ENCODE results near the gene CHRNA4. TPM values are rescaled to one million over a fixed set of nuclear protein-coding genes. Genes with fewer than 3 reads are reported as not detected.

CHRNA4 gene
- total and polyA plus RNA-seq, 2 of the 13 experiments (the other 11 are each of a cell fraction or from before 2014, with no cell fraction given), result not detected

DNA sequence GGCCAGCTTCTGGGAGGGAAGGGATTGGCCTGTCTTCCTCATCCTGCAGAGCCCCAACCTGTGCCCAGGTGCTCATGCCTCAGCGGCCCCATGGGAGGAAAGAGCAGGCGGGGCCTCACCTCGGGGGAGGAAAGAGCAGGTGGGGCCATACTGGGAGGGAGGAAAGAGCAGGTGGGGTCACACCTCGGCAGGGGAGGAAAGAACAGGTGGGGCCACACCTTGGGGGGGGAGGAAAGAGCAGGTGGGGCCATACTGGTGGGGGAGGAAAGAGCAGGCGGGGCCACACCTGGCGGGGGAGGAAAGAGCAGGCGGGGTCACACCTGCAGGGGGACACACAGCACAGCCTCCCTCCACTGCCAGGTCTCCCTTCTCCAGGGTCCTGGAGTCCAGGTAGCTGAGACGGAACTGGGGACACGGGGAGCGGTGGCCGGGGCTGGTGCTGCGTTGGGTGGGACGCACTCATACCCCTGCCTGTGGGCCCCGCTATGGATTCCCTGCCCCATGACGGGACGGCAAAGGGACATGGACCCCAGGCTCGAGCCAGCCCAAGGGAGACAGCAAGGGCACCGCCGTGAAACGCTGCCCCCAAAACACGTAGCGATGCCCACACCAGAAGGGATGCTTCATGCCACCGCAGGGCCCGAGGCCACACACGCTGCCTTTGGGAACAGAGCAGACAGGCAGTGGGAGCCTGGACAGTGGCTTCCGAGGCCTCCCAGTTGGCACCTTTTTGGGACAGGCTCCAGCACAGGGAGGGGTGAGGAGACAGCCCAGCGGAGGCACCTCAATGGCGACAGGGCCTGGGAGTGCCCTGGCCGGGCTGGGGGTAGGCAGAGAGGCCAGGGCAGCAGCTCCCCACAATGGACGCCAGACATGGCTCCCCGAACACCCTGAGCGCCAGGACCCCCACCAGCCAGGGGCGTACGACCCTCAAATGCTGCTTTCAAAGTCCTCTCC, 43.3 kb upstream of the CHRNA4 start:
- 20% methylated on average over 27 of the region's 34 CpGs for WGBS (ENCODE audit: low lambda C conversion rate)
- no peak for TF ChIP-seq ZNF180 (CRISPR knock-in tag; IDR thresholded peaks at IDR 0.05; ENCODE audit: borderline replicate concordance, low read depth)
- no peak for TF ChIP-seq BRCA1 (CRISPR knock-in tag; IDR thresholded peaks at IDR 0.05)
- no peak for TF ChIP-seq NCOA2 (CRISPR knock-in tag; IDR thresholded peaks at IDR 0.05)
- TF ChIP-seq, protein P1, sequence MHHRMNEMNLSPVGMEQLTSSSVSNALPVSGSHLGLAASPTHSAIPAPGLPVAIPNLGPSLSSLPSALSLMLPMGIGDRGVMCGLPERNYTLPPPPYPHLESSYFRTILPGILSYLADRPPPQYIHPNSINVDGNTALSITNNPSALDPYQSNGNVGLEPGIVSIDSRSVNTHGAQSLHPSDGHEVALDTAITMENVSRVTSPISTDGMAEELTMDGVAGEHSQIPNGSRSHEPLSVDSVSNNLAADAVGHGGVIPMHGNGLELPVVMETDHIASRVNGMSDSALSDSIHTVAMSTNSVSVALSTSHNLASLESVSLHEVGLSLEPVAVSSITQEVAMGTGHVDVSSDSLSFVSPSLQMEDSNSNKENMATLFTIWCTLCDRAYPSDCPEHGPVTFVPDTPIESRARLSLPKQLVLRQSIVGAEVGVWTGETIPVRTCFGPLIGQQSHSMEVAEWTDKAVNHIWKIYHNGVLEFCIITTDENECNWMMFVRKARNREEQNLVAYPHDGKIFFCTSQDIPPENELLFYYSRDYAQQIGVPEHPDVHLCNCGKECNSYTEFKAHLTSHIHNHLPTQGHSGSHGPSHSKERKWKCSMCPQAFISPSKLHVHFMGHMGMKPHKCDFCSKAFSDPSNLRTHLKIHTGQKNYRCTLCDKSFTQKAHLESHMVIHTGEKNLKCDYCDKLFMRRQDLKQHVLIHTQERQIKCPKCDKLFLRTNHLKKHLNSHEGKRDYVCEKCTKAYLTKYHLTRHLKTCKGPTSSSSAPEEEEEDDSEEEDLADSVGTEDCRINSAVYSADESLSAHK (CRISPR knock-in tag; IDR thresholded peaks at IDR 0.05; ENCODE audit: borderline replicate concordance), result no peak
- no peak for TF ChIP-seq ZNF737 (CRISPR knock-in tag; IDR thresholded peaks at IDR 0.05; ENCODE audit: borderline replicate concordance)
- TF ChIP-seq, protein P2, sequence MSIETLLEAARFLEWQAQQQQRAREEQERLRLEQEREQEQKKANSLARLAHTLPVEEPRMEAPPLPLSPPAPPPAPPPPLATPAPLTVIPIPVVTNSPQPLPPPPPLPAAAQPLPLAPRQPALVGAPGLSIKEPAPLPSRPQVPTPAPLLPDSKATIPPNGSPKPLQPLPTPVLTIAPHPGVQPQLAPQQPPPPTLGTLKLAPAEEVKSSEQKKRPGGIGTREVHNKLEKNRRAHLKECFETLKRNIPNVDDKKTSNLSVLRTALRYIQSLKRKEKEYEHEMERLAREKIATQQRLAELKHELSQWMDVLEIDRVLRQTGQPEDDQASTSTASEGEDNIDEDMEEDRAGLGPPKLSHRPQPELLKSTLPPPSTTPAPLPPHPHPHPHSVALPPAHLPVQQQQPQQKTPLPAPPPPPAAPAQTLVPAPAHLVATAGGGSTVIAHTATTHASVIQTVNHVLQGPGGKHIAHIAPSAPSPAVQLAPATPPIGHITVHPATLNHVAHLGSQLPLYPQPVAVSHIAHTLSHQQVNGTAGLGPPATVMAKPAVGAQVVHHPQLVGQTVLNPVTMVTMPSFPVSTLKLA (IDR thresholded peaks at IDR 0.05), result peak; percentile 22; the same call in 1 of the 2 replicates
- TF ChIP-seq, protein P3, sequence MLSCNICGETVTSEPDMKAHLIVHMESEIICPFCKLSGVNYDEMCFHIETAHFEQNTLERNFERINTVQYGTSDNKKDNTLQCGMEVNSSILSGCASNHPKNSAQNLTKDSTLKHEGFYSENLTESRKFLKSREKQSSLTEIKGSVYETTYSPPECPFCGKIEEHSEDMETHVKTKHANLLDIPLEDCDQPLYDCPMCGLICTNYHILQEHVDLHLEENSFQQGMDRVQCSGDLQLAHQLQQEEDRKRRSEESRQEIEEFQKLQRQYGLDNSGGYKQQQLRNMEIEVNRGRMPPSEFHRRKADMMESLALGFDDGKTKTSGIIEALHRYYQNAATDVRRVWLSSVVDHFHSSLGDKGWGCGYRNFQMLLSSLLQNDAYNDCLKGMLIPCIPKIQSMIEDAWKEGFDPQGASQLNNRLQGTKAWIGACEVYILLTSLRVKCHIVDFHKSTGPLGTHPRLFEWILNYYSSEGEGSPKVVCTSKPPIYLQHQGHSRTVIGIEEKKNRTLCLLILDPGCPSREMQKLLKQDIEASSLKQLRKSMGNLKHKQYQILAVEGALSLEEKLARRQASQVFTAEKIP (CRISPR knock-in tag; IDR thresholded peaks at IDR 0.05; ENCODE audit: borderline replicate concordance), result no peak
- no peak for TF ChIP-seq ZNF30 (CRISPR knock-in tag; IDR thresholded peaks at IDR 0.05)
- 0 out of 2 replicates have a peak, but pooled peaks have one; percentile 54 for TF ChIP-seq EED (CRISPR knock-in tag; IDR thresholded peaks at IDR 0.05)
- TF ChIP-seq ZNF510 (CRISPR knock-in tag; IDR thresholded peaks at IDR 0.05; ENCODE audit: low read depth), result no peak
- H3K9ac ChIP-seq (ENCODE audit: insufficient read depth, low read depth, low read length), result no peak overlapping the region
- BruUV-seq (replicated peaks), result no TSS peak
- in situ Hi-C loops (cut with HindIII; ENCODE audit: extremely low pct_ligation_motif_present, low pct_unique_long_range_greater_than_20kb), result no loop called here
- no peaks in the 10 kb centered on the region; the same call in 1 of the 2 replicates for H3K4me1 ChIP-seq (ENCODE audit: insufficient read depth, low read length)
- H4K20me1 ChIP-seq (ENCODE audit: insufficient read depth, low read length), result peaks cover 4% of the 10 kb centered on the region; the same call in 1 of the 2 replicates
- no peaks in the 10 kb centered on the region for H3K9me3 ChIP-seq (ENCODE audit: low read length)
- no peak for FAIRE-seq
- ChIA-PET CTCF (ENCODE audit: low intra/inter-chr PET ratio, low total read pairs) (no interaction called here), POLR2A (no interaction called here)
- H3K36me3 ChIP-seq (replicated peaks in 1 of 2; ENCODE audit: control insufficient read depth in 1 of 2, insufficient read depth in 2 of 2, low read length in 2 of 2), result no peaks in the 10 kb centered on the region
- no peak overlapping the region for H2AFZ ChIP-seq (ENCODE audit: low read length)
- intact Hi-C loops (cut with micrococcal nuclease; ENCODE audit: unreplicated experiment), result no loop called here
- H3K27me3 ChIP-seq (ENCODE audit: control insufficient read depth in 1 of 2, insufficient read depth in 2 of 2, low read length in 2 of 2), result peaks cover 44 to 97% of the 10 kb centered on the region in 2 experiments
- no peak for DNase-seq (ENCODE audit: low spot score)
- H3K79me2 ChIP-seq (ENCODE audit: insufficient read depth, low read length), result no peaks in the 10 kb centered on the region
- no peak overlapping the region for H3K27ac ChIP-seq (ENCODE audit: extremely low read length, insufficient read depth, low read length)
- no peak overlapping the region for H3K4me2 ChIP-seq (ENCODE audit: low read depth, low read length)
- no peak for ATAC-seq
- H3K4me3 ChIP-seq (replicated peaks in 1 of 3; ENCODE audit: insufficient read depth in 1 of 3, low read depth in 2 of 3, low read length in 3 of 3), result no peak overlapping the region
